GM19099 (cell line): Measurements from ENCODE around the gene DGKG.

Experiments
- POLR2A ChIP-seq: IDR thresholded peaks from 3 replicates; pipeline ENCODE4 v1.6.1; 2011; ENCODE audit warnings: low read depth; ENCODE audit not compliant: insufficient read length; ENCODE audit errors: extremely low read depth

DGKG gene

GRCh38 chr3:186254676-186255650 lies 107.1 kb downstream of the DGKG start:
- peak; percentile 18 for TF ChIP-seq POLR2A

GRCh38 chr3:186251948-186252619 lies 110.0 kb downstream of the DGKG start:
- no peak for TF ChIP-seq POLR2A

GRCh38 chr3:186248850-186249249 lies 113.2 kb downstream of the DGKG start:
- no peak for TF ChIP-seq POLR2A

DNA sequence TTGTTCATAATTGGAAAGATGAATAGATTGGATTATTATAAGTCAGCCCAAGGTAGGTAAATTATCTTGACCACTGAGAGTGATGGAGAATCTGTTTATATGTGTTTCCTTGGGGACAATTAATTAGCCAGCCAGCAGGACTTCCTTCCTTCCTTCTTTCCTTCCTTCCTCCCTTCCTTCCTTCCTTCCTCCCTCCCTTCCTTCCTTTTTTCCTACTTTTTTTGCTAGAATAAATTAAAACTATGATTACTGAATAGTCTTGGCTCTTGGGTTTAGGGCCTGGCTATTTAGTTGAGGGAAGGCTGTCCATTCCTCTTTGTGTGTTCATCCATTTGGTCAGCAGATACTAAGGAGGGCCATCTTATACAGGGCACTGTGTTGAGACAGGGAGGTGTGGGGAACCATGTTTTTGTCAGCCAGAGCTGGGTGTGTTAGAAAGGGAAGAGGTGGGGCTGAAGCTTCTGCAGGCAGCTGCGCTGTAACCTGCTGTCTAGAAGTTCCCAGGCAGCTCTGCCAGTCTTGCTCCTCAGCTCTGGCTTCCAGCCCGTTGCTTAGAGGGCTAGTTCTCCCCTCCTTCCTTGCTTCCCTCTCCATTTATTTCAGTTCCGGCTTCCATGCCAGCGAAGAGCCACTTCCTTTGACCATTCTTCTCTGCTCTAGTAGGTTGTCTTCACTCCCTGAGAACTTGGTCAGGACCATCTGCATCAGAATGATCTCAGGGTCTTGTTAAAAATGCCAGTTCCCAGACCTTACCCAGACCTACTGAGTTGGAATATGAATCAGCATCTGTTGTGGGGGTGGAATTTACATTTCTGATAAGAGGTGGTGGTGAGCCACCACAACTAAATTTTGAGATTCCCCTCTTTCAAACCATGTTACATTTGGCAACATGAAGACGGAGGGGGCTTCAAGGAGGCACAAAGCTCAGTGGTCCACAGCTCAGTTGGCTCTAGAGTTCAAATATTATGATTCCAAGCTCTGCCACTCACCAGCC lies 113.9 kb downstream of the DGKG start:
- no peak for TF ChIP-seq POLR2A

DNA sequence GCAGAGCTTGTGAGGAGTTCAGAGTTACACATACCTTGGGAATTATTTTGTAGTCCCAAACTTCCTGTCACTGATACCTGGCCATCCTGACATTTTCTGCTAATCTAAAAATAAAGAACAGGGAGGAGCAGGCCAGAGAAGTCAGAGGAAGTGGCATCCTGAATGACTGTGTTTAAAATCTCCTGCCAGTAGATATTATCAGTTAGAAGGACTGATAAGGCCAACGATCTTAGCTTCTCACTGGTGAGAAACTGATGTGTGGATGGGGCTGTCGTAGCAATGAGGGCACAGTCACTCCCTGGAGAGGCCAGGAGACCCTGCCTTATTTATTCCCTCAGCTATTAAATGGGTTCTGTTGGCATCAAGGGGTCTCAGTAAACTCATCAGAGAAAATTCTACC lies 115.1 kb downstream of the DGKG start:
- no peak for TF ChIP-seq POLR2A

DNA sequence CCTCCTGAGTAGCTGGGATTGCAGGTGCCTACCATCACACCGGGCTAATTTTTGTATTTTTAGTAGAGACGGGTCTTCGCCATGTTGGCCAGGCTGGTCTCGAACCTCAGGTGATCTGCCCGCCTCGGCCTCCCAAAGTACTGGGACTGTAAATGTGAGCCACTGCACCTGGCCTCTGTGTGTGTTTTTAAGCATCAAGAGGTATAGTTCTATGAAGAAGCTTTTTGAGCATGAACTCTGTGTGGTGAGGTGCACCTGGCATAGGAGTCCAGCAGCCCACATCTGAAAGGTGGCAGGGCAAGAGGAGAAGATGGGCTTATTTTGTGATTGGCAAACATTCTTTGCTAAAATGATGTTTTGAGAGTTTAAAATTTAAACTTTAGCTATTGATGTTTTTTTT lies 118.0 kb downstream of the DGKG start:
- no peak for TF ChIP-seq POLR2A

GRCh38 chr3:186241910-186242821 lies 119.9 kb downstream of the DGKG start:
- TF ChIP-seq POLR2A, result no peak

DNA sequence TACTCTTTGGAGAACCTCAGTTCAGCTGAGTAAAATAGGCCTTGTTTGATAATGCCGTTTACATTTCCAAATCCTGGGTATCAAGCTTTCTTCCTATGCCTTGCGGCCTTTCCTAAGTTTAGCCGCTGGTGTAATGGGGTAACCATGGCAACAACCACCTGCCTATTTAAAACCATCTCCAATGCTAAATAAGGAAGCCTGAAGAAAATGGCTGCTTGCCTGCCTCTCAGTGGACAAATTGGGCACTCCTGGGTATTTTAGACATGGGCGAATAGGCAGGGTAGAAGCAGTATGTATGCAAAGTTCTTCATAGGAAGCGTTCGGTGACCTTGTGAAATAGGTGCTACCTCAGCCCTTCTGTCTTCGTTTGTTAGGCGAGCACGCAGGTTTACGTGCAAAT lies 122.7 kb downstream of the DGKG start:
- TF ChIP-seq POLR2A, result no peak

DNA sequence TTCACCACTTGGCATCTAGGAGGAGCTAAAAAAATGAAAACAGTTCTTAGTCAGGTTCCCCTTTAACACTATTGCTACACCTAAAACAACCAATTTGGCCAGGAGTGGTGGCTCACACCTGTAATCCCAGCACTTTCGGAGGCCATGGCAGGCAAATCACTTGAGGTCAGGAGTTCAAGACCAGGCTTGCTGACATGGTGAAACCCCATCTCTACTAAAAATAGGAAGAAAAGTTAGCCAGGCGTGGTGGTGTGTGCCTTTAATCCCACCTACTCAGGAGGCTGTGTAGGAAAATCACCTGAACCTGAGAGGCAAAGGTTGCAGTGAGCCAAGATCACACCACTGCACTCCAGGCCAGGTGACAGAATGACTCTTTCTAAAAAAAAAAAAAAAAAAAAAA lies 124.1 kb downstream of the DGKG start:
- no peak for TF ChIP-seq POLR2A

DNA sequence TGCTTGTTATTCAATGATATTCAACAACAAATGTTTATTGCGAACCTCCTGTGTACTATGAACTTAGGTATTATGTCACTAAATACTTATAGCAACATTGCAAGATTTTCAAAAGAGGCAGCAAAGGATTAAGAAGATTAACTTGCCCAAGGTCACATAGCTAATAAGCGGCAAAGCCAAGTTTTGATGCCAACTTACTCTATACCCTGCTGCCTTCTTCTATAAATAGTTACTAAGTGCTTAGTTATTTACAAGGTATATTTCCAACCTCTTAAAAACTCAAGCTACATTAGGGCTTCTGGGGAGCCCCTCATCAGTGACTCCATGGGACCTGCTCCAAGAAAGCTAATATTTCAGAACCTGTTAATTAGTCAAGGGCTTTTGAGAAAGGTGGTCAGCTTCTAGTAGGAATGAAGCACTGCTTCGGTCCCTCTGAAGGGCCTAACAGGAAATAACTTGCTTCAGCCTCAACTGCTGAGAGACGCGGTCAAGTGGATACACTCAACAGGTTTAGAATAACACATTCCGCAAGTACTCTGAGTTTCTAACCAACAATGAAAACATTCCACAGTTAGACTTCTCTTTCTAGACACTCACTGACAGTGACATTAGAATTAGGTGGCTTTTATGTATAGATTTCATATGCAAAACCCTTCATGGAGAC lies 125.5 kb downstream of the DGKG start:
- no peak for TF ChIP-seq POLR2A

DNA sequence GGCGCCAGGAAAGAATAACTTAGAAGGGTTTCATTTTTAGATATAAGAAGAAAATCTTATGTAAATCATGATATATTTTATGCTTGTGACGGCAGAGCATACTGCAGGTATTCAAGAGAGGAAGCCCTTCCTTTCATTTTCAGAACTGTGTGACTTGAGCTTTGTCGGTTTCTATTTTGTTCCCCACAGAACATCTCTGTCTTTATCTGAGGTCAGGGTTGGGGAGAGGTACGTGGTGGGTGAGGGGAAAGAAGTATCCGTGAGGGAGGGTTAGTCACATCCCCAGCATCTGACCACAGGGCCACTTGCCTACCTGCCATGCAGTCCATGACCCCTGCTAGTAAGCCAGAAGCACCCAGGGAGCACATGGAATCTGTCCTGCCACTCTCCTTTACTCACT lies 126.5 kb downstream of the DGKG start:
- TF ChIP-seq POLR2A, result no peak

GRCh38 chr3:186234152-186234551 lies 127.9 kb downstream of the DGKG start:
- no peak for TF ChIP-seq POLR2A

DNA sequence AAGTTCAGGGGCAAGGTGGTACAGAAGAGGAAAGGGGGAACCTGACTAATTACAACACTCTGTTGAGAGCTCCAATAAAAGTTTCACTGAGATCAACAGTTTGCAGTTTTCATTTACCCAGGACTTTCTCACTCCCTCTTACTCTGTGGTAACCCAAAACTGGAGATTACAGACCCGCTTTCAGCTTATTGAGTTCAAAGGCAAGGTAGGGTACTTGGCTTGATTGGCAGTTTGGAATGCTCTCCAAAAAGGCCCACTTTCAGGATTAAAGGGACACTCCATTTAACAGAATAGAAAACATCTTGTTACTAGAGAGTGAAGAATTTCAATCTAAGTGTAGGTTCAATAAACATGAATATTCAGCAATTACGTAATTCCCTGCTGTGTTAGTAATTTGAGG lies 135.6 kb downstream of the DGKG start:
- TF ChIP-seq POLR2A, result no peak
